Hematopoietic multipotent progenitor cell treated with erythropoietin and hydrocortisone succinate and interleukin-3 and kit ligand, for 4 days (in vitro differentiated cells): ENCODE measurements around the gene CTNNAL1.
"Not testable (repeated sequence)": the region's sequence is repeated elsewhere in the genome, so short reads cannot be mapped to it uniquely, and the experiment has no call there.

Experiments used
- DNase-seq: peaks from one replicate; pipeline ENCODE4 v3.0.0-alpha.2; 2015

The CTNNAL1 gene

DNA sequence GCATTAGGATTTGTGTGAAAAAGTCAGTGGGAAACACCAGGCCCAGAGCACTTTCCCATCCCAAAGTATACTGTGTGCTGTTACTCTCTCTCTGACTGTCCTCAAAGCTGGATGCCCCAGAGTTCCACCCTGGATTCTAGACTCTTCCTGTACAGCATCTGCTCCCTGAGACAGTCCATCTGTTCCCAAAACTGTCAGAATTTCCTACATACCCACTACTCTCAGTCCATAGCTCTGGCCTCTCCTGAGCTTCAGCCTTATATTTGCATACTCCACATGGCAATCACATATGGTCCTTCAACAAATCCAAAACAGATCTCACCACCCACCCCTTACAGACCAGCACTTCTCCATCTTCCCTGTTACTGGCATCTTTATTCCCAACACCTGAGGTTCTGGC is 88.8 kb downstream of the CTNNAL1 start:
- DNase-seq: no peak

DNA sequence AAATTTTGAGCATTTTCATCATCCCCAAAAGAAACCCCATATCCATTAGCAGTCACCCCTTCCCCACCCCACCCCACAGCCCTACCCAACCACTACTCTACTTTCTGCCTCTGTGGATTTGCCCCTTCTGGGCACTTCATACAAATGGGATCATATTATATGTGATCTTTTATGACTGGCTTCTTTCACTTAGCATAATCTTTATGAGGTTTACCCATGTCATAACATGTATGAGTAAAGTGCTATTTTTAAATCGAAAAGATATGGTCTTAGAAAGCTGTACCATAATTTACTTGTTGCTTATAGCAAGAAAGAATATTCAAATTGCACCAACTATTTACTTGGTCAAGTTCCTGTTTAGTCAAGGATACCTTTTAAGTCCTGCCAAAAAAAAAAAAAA is 92.1 kb downstream of the CTNNAL1 start:
- DNase-seq: no peak

DNA sequence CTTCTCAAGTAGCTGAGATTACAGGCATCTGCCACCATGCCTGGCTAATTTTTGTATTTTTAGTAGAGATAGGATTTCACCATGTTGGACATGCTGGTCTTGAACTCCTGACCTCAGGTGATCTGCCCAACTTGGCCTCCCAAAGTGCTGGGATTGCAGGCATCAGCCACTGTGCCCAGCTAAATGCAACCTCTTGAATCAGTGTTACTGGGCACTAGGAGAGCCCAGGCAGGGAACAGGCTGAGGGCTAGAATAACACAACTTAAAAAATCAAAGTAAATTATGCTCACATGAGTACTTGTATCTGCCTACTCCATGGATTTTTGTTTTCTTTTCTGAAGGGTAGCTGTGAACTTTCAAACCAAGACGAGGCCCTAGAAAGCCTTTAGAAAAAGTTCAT is 92.9 kb downstream of the CTNNAL1 start:
- DNase-seq: not testable (repeated sequence)

DNA sequence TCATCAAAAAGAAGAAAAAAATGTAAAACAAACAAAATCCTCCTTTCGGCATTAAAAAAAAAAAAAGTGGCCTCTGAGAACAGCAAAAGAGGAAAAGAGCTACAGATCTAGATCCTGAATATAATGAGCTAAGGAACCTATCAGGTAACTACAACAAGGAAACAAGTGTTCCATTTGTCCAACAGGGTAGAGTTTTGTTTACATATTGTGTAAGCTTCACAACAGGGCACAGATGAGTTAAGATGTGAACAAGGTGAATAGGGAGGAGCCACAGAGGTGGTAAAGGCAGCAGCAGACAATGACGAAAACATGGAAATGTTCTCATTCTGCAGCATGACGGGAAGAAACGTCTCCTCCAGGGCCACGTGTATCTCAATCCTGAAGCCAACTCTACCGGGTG is 93.8 kb downstream of the CTNNAL1 start:
- DNase-seq: no peak

DNA sequence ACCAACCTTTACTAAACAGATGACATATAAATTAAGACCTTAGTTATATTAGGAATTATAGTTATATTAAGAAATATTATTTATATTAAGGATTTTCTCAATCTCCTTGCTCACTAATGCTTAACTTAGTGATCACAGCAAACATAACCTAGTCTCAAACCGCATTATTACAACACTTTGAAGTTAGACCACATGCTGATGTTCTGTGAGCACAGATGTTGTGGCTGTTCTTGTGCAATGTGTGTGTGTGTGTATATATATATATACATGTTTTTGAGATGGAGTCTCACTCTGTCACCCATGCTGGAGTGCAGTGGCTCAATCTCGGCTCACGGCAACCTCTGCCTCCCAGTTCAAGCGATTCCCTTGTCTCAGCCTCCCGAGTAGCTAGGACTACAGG is 99.9 kb downstream of the CTNNAL1 start:
- peak; percentile 79 for DNase-seq

DNA sequence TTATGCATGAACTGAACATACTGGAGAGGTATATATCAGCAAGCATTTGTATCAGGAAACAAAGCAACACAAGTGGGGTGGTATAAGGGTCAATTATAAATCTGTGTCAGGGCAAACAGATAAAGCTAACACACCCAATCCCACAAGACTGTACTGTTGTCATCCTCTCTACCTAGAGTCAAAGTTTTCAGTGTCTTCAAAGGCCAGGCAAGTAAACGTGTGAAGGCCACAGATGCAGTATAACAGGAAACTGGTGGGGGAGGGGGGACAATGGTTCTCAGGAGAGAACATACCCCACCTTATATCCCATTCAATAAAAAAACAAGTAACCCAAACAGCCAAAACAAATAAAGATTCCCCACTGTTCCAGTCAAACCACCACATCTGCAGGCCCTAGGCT is 101.5 kb downstream of the CTNNAL1 start:
- no peak for DNase-seq

DNA sequence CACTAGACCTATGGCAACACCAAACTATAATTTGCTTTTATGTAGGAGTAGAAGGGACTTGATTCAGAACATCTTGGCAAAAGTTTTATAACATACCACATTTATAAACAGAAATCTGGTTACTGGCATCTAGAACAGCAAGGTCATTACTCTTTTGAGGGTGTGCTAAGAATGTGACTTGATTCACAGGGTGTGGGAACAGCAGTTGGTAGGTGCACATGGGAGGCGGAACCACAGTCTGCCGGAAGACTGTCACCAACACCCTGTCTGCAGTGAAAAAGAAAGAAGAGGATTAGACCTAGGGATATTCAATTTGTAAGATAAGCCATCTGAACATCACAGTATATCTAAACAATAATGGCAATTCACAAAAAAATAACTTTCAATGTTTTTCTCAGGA is 102.4 kb downstream of the CTNNAL1 start:
- no peak for DNase-seq

DNA sequence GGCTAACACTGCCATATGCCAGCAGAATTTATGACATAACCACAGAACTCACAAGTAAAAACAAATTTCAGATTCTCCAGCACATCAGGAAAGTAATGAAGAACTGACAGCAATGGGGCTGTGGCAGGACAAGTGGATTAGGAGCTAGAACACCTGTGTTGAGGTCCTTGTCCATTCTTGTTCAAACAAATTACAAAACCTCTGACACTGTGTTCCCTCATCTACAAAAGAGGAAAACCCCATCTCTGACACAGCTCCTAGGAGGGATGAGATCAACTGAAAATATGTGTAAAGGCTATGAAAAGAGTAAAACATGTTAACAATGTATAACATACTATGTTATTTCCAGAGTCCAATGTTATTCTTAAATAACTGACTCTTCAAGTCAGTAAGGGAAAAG is 102.9 kb downstream of the CTNNAL1 start:
- no peak for DNase-seq

DNA sequence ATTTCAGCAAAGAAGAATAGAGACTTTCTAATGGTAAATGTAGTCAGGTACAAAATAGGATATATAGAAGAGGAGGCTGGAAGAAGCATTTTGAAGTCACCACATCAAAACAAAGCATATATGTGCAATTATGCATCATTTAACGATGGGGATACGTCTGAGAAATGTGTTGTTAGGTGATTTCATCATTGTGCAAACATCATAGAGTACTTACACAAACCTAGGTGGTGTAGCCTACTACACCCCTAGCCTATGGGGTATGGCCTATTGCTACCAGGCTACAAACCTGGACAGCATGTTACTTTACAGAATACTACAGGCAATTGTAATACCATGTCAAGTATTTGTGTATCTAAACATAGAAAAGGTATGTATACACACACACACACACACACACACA is 107.8 kb downstream of the CTNNAL1 start:
- DNase-seq: no peak

DNA sequence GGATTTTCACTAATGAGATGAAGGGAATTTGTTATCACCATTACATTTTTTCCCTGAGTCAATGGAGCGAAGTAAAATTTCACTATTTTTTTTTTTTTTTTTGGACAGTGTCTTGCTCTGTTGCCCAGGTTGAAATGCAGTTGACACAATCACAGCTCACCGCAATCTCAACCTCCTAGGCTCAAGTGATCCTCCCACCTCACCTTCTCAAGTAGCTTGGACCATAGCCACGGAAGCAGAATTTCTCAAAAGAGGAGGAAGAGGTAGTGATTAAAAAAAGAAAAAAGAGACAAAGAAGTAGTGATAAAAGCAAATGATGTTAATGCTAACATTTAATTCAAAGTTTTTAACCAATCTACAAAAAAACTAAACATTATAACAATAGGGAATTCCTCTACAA is 109.1 kb downstream of the CTNNAL1 start:
- DNase-seq: no peak

DNA sequence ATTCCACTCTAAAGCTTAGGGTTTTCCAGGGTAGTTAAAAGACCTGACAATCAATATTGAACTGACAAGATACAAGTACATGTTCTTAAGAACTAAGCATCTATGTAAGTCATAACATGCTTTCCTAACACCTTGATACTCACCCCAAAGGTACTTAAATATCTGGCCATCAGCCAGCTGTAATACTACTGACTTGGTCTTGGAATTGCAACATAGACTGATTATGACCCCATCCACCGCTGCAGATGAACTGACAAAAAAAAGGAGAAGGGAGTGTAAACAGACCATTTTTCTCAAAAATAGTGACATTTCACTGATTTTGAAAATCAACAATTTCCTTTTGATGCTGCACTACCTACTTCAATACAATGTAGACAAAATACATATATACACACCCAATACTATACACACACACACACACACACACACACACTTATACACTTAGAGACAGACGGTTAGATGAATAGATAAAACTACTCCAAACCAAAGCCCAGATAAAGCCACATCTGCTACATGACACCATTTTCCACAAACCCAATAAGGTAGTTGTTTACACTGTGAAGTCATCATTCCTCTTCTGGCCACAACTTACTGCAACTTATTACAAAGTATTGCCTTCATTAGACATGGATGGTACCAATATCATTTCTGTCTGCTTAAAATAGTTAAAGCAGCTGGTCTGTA is 109.7 kb downstream of the CTNNAL1 start:
- peak; percentile 56 for DNase-seq

DNA sequence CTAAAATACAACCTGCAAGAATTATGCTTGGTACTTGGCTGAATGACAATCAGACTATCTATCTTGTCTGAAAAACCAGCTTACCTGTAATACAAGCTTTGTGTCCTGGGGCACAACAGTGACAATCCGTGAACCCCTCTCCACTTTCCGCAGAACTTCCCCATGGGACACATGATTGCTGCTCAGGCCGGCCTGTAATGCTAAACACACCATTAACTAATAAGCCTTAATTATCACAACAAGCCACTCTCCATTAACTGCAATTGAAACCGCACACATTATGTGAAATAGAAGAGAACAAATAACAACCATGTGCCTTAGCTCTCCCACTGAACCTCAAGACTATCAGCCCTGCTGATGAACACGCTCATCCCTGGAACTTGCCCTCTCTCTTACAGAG is 113.1 kb downstream of the CTNNAL1 start:
- DNase-seq: no peak

DNA sequence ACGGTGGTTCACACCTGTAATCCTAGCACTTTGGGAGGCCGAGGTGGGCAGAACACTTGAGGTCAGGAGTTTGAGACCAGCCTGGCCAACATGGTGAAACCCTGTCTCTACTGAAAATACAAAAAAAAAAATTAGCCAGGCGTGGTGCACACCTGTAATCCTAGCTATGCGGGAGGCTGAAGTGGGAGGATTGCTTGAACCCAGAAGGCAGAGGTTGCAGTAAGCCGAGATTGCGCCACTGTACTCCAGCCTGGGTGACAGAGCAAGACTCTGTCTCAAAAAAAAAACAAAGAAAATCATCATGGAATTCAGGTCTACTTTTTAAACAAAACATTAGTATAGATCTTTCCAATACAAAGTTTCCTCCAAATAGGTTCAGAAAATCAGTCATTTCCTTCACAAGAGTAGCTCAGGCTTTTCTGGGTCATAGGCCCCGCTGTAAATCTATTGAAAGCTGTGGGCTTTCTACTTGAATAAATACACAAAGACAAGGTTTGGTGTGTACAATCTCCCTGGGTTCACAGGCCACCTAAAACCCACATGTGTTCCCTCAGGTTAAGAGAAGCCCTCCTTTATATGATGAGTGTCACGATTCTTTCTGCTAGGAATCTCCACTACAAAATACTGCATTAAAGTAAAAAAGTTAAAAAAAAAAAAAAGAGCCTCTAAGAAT is 114.1 kb downstream of the CTNNAL1 start:
- DNase-seq: not testable (repeated sequence)

DNA sequence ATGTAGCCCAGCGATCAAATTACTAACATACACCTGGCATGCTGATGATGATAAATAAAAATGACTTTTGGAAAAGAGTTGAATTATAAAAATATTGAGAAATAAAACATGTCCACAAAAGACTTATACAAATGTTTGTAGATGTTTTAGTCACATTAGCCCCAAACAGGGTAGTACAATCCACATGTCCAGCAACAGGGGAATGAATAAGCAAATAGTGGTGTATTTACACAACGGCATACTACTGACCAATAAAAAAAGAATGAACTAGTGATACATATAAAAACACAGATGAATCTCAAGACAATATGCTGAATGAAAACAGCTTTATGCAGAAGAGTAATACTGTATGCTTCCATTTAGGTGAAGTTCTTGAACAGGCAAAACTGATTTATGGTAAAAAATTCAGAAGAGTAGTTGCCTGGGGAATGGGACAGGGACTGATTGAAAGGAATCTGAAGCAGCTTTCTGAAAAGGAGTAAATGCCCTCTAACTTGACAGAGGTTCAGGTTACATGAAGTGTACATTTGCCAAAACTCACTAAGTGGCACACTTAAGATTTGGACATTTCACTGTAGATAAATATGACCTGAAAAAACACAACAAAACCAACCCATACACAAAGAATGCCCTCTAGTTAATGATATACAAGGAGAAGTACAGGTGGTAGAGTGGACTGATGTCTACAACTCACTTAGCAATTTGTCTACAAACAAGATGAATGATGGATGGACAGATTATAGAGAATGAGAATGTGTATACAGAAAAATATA is 115.8 kb downstream of the CTNNAL1 start:
- DNase-seq: no peak

DNA sequence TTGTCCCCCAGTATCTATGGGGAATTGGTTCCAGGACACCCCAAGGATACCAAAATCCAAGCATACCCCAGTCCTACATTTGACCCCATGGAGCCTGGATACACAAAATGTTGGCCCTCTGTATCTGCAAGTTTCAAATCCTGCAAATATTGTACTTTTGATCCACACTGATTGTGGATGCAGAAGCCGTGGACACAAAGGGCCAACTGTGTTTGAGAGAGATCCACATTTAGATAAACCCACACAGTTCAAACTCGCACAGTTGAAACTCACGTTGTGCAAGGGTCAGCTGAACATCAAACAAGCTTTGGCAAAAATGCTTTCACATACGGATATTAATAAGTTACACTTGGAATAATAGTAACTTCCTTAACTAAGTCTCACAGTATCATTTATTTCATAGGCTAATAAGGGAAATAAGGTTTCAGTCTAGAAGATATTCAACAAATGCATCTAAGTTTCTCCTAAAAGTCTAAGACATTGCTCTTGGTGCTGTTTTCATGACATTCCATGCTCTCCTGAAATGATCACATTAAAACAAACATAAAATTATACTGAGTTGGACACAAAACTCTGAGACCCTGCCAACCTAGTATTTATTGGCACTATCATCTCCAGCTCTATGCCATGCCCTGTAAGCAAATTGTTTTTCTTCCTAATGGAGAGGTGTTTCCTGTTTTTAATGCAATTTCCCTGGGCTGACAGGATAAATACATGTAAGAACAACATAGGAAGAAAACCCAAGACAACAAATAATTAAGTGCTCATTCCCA is 118.9 kb downstream of the CTNNAL1 start:
- no peak for DNase-seq
